ENCODE data around the gene FAM81B.

Gene FAM81B

GRCh38 chr5:95403996-95404395, 12.8 kb downstream of the FAM81B start:
- no peak for DNase-seq

- DNase-seq, result peak; percentile 1
Observed at GRCh38 chr5:95406426-95407090, 15.4 kb downstream of the FAM81B start.

- DNase-seq, result no peak
Observed at GRCh38 chr5:95410279-95410678, 19.1 kb downstream of the FAM81B start.

- DNase-seq, result no peak
Observed at GRCh38 chr5:95411474-95411873, 20.3 kb downstream of the FAM81B start.

GRCh38 chr5:95414451-95414850, 23.3 kb downstream of the FAM81B start:
- no peak for DNase-seq

- no peak for DNase-seq
Observed at GRCh38 chr5:95417971-95418370, 26.8 kb downstream of the FAM81B start.

- DNase-seq, result no peak
Observed at GRCh38 chr5:95422838-95423237, 31.7 kb downstream of the FAM81B start.

- no peak for DNase-seq
Observed at GRCh38 chr5:95424016-95424415, 32.9 kb downstream of the FAM81B start.

- no peak for DNase-seq
Observed at GRCh38 chr5:95424526-95424925, 33.4 kb downstream of the FAM81B start.

- no peak for DNase-seq
Observed at GRCh38 chr5:95426227-95426626, 35.1 kb downstream of the FAM81B start.

GRCh38 chr5:95432779-95433178, 41.6 kb downstream of the FAM81B start:
- no peak for DNase-seq

GRCh38 chr5:95439801-95440493, 48.8 kb downstream of the FAM81B start:
- no peak for DNase-seq

GRCh38 chr5:95440825-95441224, 49.7 kb downstream of the FAM81B start:
- no peak for DNase-seq

GRCh38 chr5:95441636-95442035, 50.5 kb downstream of the FAM81B start:
- no peak for DNase-seq

- no peak for DNase-seq
Observed at GRCh38 chr5:95445442-95445841, 54.3 kb downstream of the FAM81B start.

GRCh38 chr5:95445995-95446394, 54.8 kb downstream of the FAM81B start:
- DNase-seq, result no peak

GRCh38 chr5:95446560-95447221, 55.5 kb downstream of the FAM81B start:
- no peak for DNase-seq

GRCh38 chr5:95447961-95448360, 56.8 kb downstream of the FAM81B start:
- DNase-seq, result no peak

- DNase-seq, result no peak
Observed at GRCh38 chr5:95448789-95449188, 57.6 kb downstream of the FAM81B start.

GRCh38 chr5:95449460-95449859, 58.3 kb downstream of the FAM81B start:
- DNase-seq, result no peak

- DNase-seq, result no peak
Observed at GRCh38 chr5:95454536-95454935, 63.4 kb downstream of the FAM81B start.

GRCh38 chr5:95460665-95461064, 69.5 kb downstream of the FAM81B start:
- no peak for DNase-seq

GRCh38 chr5:95471487-95471886, 80.3 kb downstream of the FAM81B start:
- no peak for DNase-seq

GRCh38 chr5:95471942-95472341, 80.8 kb downstream of the FAM81B start:
- no peak for DNase-seq

Measured in GDM1 (cell line).